ENCODE results near the gene ADAT1. TPM values are rescaled to one million over a fixed set of nuclear protein-coding genes. Genes with fewer than 3 reads are reported as not detected.

Gene ADAT1, protein sequence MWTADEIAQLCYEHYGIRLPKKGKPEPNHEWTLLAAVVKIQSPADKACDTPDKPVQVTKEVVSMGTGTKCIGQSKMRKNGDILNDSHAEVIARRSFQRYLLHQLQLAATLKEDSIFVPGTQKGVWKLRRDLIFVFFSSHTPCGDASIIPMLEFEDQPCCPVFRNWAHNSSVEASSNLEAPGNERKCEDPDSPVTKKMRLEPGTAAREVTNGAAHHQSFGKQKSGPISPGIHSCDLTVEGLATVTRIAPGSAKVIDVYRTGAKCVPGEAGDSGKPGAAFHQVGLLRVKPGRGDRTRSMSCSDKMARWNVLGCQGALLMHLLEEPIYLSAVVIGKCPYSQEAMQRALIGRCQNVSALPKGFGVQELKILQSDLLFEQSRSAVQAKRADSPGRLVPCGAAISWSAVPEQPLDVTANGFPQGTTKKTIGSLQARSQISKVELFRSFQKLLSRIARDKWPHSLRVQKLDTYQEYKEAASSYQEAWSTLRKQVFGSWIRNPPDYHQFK
- total RNA-seq = 46.5 and 49.1 TPM in 2 replicates

DNA sequence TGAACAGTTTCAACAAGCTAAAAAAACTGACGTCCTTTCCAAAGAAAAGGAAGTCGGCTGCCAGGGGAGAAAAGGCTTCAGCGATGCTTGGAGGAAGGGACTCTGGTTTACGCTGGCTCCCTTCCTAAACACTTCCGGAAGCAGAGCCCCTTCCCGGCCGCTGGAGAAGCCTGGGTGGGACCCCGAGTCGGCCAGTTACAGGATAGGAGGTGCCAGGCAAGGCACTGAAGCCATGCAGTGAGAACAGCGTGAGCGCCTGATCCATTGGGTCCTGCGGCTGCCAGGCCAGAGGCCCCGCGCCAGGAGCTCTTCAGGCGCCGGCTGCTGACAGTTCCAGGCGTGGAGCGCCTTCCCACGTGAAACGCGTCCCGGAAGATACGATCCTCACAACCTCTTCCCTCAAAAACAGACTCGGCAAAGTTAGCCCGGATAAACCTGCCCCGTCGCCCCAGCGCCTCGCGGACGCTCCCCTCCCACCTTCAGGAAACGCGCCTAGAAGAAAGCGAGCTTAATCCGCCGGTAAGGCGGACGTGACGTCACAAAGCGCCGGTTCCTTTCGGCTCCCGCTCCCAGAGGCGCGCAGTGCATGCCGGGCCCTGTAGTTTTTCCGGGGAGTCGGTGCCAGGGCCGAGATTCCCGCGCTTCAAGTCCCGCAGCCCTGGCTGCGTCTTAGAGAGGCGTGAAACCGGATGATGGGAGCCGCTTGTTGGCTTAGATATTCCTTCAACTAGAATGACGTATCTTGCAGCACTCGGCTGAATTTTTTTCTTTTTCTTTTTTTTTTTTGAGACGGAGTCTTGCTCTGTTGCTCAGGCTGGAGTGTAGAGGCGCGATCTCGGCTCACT is at the start of gene ADAT1:
Gene ADAT1 (minus strand): TSS at position 521 of the 845 bp plus-strand sequence. CDS start 2,482 bp downstream, outside the sequence.

DNA sequence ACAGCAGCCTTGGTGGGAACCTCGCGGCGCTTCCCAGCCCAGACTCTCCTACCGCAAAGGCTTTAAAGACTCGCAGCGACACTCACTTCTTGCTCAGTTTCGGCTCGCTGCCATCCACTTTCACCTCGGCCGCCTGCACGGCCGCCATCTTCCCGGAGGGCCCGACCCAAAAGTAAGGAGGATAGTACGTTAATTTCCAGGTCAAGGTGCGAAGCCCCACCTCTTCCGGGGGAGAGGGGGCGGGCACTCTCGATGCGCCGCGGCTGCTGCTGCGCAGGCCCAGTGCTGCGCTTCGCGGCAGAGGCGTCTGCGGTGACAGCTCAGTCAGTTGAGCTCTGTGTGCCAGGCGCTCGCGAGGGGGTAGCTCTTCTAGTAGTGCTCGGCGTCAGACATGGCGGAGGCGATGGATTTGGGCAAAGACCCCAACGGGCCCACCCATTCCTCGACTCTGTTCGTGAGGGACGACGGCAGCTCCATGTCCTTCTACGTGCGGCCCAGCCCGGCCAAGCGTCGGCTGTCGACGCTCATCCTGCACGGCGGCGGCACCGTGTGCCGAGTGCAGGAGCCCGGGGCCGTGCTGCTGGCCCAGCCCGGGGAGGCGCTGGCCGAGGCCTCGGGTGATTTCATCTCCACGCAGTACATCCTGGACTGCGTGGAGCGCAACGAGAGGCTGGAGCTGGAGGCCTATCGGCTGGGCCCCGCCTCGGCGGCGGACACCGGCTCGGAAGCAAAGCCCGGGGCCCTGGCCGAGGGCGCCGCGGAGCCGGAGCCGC is 24.6 kb upstream of the ADAT1 start, which contains the start of the genes KARS1 and TERF2IP:
Gene KARS1 (minus strand): TSS at position 174 of the 773 bp plus-strand sequence. CDS start 26 bp downstream, at position 148.
Gene TERF2IP (plus strand): TSS at position 282 of the 773 bp plus-strand sequence. CDS start 110 bp downstream, at position 392.

DNA sequence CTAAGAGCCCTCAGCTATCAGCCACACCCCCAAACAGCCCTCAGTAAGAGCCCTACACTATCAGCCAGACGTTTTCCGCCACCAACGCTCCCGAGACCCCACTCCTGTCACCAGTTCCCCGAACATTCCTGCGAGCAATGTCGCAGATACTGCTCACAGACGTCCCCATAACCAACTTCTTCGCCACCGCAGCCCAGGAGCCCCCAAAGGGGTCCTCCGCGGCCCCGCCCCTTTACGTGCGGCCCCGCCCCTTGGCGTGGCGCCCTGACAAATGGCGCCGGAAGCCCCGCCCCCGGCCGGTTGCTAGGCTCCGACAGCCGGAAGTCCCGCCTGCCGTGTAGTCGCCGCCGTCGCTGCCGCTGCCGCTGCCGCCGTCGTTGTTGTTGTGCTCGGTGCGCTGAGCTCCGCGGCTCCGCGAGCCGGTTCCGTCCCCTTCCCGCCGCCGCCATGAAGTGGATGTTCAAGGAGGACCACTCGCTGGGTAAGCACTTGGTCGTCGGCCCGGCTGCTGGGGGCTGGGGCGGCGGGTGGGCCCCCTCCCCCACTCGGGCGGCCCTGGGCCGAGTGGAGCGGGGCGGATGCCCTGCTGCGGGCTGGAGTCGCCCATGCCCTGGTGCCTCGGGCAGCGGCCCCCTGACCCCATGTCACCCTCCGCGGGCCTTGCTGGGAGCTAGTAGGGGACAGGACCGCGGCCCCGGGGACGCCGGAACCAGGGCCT is 56.9 kb downstream of the ADAT1 start, which contains the start of gene GABARAPL2:
Gene GABARAPL2 (plus strand): TSS at position 340 of the 718 bp plus-strand sequence. CDS start 108 bp downstream, at position 448.

DNA sequence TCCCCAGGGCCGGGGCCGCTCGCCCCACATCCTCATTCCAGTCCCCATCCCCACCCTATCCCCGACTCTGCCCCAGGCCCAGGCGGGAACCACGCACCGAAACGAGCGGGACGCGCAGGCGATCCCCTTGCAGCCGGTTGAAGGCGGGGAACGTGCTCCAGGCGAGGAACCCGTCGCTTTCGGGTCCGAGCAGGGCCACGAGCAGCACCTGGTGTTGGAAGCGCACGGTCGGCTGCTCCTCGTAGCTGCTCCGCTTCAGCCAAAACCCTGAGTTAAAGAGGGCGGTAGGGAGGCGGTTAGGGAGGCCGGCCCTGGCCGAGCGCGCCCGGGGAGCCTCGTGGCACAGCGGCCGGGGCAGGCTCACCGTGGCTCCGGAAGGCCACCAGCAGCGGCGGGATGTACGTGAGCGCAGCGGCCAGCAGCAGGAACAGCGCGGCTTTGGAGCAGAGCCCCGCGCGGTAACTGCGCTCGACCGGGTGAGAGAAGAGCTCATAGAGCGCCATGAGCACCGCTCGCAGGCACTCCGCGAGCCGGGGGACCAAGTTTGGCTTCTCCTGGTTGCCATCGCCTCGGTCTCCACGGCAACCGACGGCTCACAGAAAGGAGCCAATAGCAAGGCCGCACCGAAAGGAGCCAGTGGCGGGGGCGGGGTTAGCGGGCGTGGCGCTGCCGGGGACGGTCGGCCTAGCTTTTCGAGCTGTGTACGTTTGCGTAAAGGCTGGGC is 67.2 kb downstream of the ADAT1 start, which contains the start of gene TMEM231:
Gene TMEM231 (minus strand): TSS at position 546 of the 724 bp plus-strand sequence. CDS start 43 bp downstream, at position 503.

Other genes with a start within 250 kb of the ADAT1 start
- 50.0 and 67.3 TPM in 2 replicates for gene CFDP1, start 189.8 kb downstream of the ADAT1 start, total RNA-seq
- 11.5 and 16.4 TPM in 2 replicates for gene TMEM170A, start 158.6 kb downstream of the ADAT1 start, total RNA-seq
- 0.17 and 0.44 TPM in 2 replicates for gene CHST6, start 127.8 kb downstream of the ADAT1 start, total RNA-seq
- 0.15 and 0.17 TPM in 2 replicates for gene CHST5, start 87.2 kb downstream of the ADAT1 start, total RNA-seq
- 9.3 and 18.4 TPM in 2 replicates for gene TMEM231, start 67.0 kb downstream of the ADAT1 start, total RNA-seq
- 32.6 and 53.4 TPM in 2 replicates for gene GABARAPL2, start 56.9 kb downstream of the ADAT1 start, total RNA-seq
- 140 and 168 TPM in 2 replicates for gene KARS1, start 24.4 kb upstream of the ADAT1 start, total RNA-seq
- 49.6 and 53.4 TPM in 2 replicates for gene TERF2IP, start 24.5 kb upstream of the ADAT1 start, total RNA-seq
- gene CPHXL2, start 53.7 kb upstream of the ADAT1 start, total RNA-seq = not detected in 2 replicates
- not detected in 2 replicates for gene DUXB, start 78.2 kb upstream of the ADAT1 start, total RNA-seq
- gene CPHXL, start 103.2 kb upstream of the ADAT1 start, total RNA-seq = not detected in 2 replicates

All from smooth muscle cell of trachea (primary cell).